ENCODE measurements around the gene KCNIP4. TPM values are rescaled to one million over a fixed set of nuclear protein-coding genes. Genes with fewer than 3 reads are reported as not detected.

KCNIP4 gene
- total and polyA plus RNA-seq, 2 of the 8 experiments (the other 6 are each of a cell fraction or from before 2014, with no cell fraction given), result 0.06 TPM; not detected in 1

DNA sequence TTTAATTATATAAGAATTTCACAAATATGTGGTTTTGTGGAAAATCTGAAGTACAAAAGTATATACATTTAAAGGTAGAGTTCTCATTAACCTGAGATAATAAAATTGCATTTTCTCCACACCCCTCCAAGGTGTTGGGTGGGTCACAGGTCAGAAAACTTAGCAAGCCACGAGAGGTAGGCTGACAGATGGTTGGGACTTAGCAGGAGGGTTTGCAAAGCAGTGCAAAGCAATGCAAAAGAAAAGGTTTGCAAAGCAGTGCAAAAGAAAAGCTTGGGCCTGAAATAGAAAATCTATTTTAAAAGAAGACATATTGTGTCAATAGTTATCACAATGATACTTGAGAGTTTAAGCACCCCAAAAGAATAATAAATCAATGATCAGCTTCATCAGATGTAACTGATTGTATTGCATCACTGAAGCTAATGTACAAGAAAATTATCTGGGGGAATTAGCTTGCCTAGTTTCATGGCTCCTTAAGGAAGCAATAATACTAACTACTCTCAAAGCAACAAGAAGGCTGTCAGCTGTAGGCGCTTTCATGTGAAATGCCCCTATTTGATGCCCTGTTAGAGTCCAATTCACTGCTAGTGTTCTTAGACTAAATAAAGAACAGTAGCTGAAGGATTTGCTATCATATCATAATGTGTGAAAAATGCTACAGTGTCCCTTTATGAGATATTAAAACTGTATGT lies 319.5 kb downstream of the KCNIP4 start (continued):
- TF ChIP-seq, protein P1, sequence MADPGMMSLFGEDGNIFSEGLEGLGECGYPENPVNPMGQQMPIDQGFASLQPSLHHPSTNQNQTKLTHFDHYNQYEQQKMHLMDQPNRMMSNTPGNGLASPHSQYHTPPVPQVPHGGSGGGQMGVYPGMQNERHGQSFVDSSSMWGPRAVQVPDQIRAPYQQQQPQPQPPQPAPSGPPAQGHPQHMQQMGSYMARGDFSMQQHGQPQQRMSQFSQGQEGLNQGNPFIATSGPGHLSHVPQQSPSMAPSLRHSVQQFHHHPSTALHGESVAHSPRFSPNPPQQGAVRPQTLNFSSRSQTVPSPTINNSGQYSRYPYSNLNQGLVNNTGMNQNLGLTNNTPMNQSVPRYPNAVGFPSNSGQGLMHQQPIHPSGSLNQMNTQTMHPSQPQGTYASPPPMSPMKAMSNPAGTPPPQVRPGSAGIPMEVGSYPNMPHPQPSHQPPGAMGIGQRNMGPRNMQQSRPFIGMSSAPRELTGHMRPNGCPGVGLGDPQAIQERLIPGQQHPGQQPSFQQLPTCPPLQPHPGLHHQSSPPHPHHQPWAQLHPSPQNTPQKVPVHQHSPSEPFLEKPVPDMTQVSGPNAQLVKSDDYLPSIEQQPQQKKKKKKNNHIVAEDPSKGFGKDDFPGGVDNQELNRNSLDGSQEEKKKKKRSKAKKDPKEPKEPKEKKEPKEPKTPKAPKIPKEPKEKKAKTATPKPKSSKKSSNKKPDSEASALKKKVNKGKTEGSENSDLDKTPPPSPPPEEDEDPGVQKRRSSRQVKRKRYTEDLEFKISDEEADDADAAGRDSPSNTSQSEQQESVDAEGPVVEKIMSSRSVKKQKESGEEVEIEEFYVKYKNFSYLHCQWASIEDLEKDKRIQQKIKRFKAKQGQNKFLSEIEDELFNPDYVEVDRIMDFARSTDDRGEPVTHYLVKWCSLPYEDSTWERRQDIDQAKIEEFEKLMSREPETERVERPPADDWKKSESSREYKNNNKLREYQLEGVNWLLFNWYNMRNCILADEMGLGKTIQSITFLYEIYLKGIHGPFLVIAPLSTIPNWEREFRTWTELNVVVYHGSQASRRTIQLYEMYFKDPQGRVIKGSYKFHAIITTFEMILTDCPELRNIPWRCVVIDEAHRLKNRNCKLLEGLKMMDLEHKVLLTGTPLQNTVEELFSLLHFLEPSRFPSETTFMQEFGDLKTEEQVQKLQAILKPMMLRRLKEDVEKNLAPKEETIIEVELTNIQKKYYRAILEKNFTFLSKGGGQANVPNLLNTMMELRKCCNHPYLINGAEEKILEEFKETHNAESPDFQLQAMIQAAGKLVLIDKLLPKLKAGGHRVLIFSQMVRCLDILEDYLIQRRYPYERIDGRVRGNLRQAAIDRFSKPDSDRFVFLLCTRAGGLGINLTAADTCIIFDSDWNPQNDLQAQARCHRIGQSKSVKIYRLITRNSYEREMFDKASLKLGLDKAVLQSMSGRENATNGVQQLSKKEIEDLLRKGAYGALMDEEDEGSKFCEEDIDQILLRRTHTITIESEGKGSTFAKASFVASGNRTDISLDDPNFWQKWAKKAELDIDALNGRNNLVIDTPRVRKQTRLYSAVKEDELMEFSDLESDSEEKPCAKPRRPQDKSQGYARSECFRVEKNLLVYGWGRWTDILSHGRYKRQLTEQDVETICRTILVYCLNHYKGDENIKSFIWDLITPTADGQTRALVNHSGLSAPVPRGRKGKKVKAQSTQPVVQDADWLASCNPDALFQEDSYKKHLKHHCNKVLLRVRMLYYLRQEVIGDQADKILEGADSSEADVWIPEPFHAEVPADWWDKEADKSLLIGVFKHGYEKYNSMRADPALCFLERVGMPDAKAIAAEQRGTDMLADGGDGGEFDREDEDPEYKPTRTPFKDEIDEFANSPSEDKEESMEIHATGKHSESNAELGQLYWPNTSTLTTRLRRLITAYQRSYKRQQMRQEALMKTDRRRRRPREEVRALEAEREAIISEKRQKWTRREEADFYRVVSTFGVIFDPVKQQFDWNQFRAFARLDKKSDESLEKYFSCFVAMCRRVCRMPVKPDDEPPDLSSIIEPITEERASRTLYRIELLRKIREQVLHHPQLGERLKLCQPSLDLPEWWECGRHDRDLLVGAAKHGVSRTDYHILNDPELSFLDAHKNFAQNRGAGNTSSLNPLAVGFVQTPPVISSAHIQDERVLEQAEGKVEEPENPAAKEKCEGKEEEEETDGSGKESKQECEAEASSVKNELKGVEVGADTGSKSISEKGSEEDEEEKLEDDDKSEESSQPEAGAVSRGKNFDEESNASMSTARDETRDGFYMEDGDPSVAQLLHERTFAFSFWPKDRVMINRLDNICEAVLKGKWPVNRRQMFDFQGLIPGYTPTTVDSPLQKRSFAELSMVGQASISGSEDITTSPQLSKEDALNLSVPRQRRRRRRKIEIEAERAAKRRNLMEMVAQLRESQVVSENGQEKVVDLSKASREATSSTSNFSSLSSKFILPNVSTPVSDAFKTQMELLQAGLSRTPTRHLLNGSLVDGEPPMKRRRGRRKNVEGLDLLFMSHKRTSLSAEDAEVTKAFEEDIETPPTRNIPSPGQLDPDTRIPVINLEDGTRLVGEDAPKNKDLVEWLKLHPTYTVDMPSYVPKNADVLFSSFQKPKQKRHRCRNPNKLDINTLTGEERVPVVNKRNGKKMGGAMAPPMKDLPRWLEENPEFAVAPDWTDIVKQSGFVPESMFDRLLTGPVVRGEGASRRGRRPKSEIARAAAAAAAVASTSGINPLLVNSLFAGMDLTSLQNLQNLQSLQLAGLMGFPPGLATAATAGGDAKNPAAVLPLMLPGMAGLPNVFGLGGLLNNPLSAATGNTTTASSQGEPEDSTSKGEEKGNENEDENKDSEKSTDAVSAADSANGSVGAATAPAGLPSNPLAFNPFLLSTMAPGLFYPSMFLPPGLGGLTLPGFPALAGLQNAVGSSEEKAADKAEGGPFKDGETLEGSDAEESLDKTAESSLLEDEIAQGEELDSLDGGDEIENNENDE (IDR thresholded peaks at IDR 0.05; ENCODE audit: insufficient replicate concordance, low read length), result no peak
- TF ChIP-seq BACH1 (IDR thresholded peaks at IDR 0.05; ENCODE audit: low read length), result no peak
- TF ChIP-seq POU5F1 (IDR thresholded peaks at IDR 0.05; ENCODE audit: low read depth, low read length), result no peak
- no peak for TF ChIP-seq MAFK (IDR thresholded peaks at IDR 0.05; ENCODE audit: low read depth, low read length)

Measured in H1 (cell line).